ENCODE measurements around the gene PVRIG.

DNA sequence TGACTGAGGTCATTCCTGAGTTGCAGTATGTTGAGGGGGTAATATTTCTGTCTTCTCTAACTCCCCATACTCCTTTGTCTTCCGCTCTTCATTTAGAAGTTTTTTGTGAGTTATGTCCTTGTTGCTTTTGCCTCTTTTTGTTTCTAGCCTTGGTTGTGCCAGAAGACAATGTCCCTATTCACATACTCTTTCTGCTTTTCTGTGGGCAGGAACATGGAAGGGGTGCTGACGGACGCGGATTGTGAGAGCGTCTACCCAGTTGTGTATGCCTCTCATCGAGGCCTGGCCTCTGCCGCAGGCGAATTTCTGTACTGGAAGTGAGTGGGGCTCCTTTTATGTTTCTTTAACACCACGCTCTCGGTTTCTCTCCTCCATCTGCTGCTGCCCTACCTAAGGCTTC is 21.5 kb upstream of the PVRIG start:
- TF ChIP-seq, protein P1, sequence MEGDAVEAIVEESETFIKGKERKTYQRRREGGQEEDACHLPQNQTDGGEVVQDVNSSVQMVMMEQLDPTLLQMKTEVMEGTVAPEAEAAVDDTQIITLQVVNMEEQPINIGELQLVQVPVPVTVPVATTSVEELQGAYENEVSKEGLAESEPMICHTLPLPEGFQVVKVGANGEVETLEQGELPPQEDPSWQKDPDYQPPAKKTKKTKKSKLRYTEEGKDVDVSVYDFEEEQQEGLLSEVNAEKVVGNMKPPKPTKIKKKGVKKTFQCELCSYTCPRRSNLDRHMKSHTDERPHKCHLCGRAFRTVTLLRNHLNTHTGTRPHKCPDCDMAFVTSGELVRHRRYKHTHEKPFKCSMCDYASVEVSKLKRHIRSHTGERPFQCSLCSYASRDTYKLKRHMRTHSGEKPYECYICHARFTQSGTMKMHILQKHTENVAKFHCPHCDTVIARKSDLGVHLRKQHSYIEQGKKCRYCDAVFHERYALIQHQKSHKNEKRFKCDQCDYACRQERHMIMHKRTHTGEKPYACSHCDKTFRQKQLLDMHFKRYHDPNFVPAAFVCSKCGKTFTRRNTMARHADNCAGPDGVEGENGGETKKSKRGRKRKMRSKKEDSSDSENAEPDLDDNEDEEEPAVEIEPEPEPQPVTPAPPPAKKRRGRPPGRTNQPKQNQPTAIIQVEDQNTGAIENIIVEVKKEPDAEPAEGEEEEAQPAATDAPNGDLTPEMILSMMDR (IDR thresholded peaks at IDR 0.05 in 2 of 3, conservative IDR thresholded peaks at IDR 0.05 in 1 of 3; ENCODE audit: insufficient read depth in 2 of 3, low read depth in 1 of 3, low read length in 3 of 3) = no peak
- no peak for TF ChIP-seq MAFK (IDR thresholded peaks at IDR 0.05; ENCODE audit: low read length)

Measured in K562 (cell line).